HEK293T (cell line): Measurements from ENCODE around the gene SYNE2.

Source experiments
- ARNT ChIP-seq: fragments of 450-650 bp; IDR thresholded peaks from 2 replicates; pipeline ENCODE4 v1.6.1; 2017; ENCODE audit warnings: mild to moderate bottlenecking
- BHLHE40 ChIP-seq: fragments of 450-650 bp; IDR thresholded peaks from 2 replicates; pipeline ENCODE4 v1.6.1; 2016; ENCODE audit warnings: mild to moderate bottlenecking, moderate library complexity, borderline replicate concordance
- CTBP1 ChIP-seq: fragments of 450-650 bp; IDR thresholded peaks from 2 replicates; pipeline ENCODE4 v1.6.1; 2016; ENCODE audit warnings: borderline replicate concordance
- ELF4 ChIP-seq: fragments of 450-650 bp; IDR thresholded peaks from 2 replicates; pipeline ENCODE4 v1.6.1; 2017; ENCODE audit warnings: antibody characterized with exemption
- FOXA1 ChIP-seq: fragments of 450-650 bp; IDR thresholded peaks from 2 replicates; pipeline ENCODE4 v1.6.1; 2016; ENCODE audit warnings: mild to moderate bottlenecking
- FOXM1 ChIP-seq: fragments of 450-650 bp; IDR thresholded peaks from 2 replicates; pipeline ENCODE4 v1.6.1; 2017; ENCODE audit warnings: mild to moderate bottlenecking, borderline replicate concordance
- HDGF ChIP-seq: fragments of 450-650 bp; IDR thresholded peaks from 2 replicates; pipeline ENCODE4 v1.6.1; 2017; ENCODE audit warnings: antibody characterized with exemption, borderline replicate concordance
- LEF1 ChIP-seq: fragments of 450-650 bp; IDR thresholded peaks from 2 replicates; pipeline ENCODE4 v1.6.1; 2017; ENCODE audit warnings: mild to moderate bottlenecking, borderline replicate concordance
- PKNOX1 ChIP-seq: fragments of 450-650 bp; IDR thresholded peaks from 2 replicates; pipeline ENCODE4 v1.6.1; 2016
- SUZ12 ChIP-seq: fragments of 450-650 bp; IDR thresholded peaks from 2 replicates; pipeline ENCODE4 v1.6.1; 2016; ENCODE audit warnings: mild to moderate bottlenecking

GRCh38 chr14:64045091-64045490 is 192.3 kb downstream of the SYNE2 start:
- TF ChIP-seq HDGF (no peak), FOXA1 (no peak), BHLHE40 (no peak), ELF4 (no peak), ARNT (no peak), FOXM1 (no peak), LEF1 (no peak), PKNOX1 (no peak), CTBP1 (no peak), SUZ12 (no peak)
